Fibroblast of the aortic adventitia (primary cell): ENCODE data around the gene RPS15. TPM values are rescaled to one million over a fixed set of nuclear protein-coding genes. Genes with fewer than 3 reads are reported as not detected.

Experiments
- DNase-seq: peaks from one replicate; pipeline ENCODE4 v3.0.0-alpha.2; 2010; ENCODE audit warnings: low read depth
- H3K4me3 ChIP-seq: 2 replicates; pipeline ENCODE4 v1.5.1; 2011; ENCODE audit warnings: low read depth, mild to moderate bottlenecking, control low read depth, low read length, moderate library complexity
- total RNA-seq: library from RNA; depleted of rRNA; stranded (reverse); fragments of >200 nt; gene quantifications from 2 replicates; pipeline ENCODE4 v1.2.3, GENCODE V29; 2012; ENCODE audit warnings: low replicate concordance
- TF ChIP-seq, protein P1 (sequence below): IDR thresholded peaks from 2 replicates; pipeline ENCODE4 v1.5.1; 2011; ENCODE audit warnings: mild to moderate bottlenecking, low read length, control low read depth, inconsistent platforms; ENCODE audit not compliant: insufficient read depth

The RPS15 gene
- total RNA-seq, 1 donor: 712 TPM

- H3K4me3 ChIP-seq: peak overlapping the region; percentile 39
- no peak for DNase-seq
- TF ChIP-seq, protein P1, sequence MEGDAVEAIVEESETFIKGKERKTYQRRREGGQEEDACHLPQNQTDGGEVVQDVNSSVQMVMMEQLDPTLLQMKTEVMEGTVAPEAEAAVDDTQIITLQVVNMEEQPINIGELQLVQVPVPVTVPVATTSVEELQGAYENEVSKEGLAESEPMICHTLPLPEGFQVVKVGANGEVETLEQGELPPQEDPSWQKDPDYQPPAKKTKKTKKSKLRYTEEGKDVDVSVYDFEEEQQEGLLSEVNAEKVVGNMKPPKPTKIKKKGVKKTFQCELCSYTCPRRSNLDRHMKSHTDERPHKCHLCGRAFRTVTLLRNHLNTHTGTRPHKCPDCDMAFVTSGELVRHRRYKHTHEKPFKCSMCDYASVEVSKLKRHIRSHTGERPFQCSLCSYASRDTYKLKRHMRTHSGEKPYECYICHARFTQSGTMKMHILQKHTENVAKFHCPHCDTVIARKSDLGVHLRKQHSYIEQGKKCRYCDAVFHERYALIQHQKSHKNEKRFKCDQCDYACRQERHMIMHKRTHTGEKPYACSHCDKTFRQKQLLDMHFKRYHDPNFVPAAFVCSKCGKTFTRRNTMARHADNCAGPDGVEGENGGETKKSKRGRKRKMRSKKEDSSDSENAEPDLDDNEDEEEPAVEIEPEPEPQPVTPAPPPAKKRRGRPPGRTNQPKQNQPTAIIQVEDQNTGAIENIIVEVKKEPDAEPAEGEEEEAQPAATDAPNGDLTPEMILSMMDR: no peak
These were observed 30.2 kb downstream of the RPS15 start for GRCh38 chr19:1468274-1468820.

DNA sequence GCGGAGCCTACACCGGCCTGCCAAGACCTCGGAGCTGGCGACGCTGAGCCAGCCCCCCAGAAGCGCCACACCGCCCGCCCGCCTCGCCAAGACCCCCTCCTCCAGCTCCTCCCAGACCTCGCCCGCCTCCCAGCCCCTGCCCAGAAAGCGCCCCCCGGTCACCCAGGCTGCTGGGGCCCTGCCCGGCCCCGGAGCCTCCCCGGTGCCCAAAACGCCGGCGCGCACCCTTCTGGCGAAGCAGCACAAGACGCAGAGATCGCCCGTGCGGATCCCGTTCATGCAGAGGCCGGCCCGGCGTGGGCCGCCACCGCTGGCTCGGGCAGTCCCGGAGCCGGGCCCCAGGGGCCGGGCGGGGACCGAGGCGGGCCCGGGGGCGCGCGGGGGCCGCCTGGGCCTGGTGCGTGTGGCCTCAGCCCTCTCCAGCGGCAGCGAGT, 30.6 kb downstream of the RPS15 start:
- TF ChIP-seq, protein P1: no peak
- peak; percentile 41 for DNase-seq
- peak overlapping the region; percentile 39 for H3K4me3 ChIP-seq

- DNase-seq: no peak
- peak overlapping the region; percentile 57 for H3K4me3 ChIP-seq
- TF ChIP-seq, protein P1: no peak
These were observed 31.3 kb downstream of the RPS15 start for GRCh38 chr19:1469255-1470054.

DNA sequence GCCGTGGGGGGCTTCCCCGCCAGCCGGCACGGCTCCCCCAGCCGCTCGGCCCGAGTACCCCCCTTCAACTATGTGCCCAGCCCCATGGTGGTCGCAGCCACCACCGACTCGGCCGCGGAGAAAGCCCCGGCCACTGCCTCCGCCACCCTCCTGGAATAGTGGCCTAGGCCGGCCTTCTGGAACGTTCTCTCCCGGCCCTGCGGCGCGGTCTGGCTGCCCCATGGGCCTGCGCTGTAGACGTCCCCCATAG, 31.8 kb downstream of the RPS15 start:
- TF ChIP-seq, protein P1: no peak
- H3K4me3 ChIP-seq: peak overlapping the region; percentile 57
- no peak for DNase-seq

DNA sequence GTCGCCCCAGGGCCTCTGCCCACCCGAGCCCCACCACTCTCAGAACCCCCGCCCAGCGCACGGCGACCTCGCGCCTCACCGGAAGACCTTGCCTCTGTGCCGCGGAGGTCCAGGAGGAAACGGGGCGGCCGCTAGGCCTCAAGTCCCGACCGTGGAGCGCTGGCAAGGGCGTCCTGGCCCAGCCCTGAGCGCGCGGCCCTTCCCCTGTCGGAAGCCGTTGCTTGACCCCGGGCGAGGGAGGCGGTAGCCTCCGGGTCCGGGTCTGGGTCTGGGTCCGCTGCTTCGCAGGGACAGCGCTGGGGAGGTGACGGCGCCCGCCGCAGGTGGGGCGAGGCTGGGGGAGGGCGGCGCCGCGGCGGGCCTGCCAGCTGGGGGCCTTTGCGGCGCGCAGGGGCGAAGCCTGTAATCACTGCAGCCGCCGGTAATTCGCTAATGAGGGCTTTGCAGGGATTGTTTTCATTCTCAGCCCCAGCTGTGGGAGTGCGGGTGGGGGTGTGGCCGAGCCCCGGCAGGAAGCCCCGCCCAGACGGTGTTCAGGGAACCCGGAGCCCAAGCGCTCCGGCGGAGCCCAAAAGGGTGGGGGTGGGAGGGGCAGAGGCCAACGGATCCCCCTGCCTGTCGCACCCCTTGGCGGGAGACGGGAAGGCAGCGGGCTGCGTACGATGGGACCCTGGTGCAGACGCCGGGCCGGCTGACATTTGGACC, 32.3 kb downstream of the RPS15 start:
- H3K4me3 ChIP-seq: peak overlapping the region; percentile 57
- no peak for DNase-seq
- TF ChIP-seq, protein P1: no peak

DNA sequence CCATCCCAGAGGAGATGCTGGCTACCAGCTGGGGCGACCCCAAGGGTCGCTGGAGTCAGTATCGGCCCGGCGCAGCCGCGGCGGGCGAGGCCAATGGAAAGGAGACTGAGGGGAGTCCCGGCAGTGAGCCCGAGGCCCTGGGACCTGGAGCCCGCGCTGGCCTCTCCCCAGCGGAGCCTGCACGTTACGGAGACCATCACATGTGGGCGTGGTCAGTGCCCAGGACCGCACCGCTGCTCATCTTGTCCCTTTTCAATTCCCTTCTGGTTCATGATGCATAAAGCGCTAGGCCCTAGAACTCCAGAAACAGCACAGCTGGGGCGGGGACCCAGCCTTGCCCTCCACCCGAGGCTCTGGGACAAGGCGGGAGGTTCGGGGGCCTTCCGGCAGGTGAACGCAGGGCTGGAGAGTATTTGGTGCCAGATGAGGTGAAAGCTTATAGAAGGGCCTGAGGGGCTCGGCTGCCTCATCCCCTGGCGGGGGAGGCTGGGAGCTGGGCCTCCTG, 32.9 kb downstream of the RPS15 start:
- no peak for DNase-seq
- H3K4me3 ChIP-seq: peak overlapping the region; percentile 57
- TF ChIP-seq, protein P1: no peak
